Cortex of kidney (tissue), 1 donor: Measurements from ENCODE around the gene ATG10.
"Not testable (repeated sequence)": the region's sequence is repeated elsewhere in the genome, so short reads cannot be mapped to it uniquely, and the experiment has no call there.

ENCODE experiments used
- DNase-seq: peaks from one replicate; lab custom pipeline; 2025; lab: John Stamatoyannopoulos, UW

ATG10 gene

DNA sequence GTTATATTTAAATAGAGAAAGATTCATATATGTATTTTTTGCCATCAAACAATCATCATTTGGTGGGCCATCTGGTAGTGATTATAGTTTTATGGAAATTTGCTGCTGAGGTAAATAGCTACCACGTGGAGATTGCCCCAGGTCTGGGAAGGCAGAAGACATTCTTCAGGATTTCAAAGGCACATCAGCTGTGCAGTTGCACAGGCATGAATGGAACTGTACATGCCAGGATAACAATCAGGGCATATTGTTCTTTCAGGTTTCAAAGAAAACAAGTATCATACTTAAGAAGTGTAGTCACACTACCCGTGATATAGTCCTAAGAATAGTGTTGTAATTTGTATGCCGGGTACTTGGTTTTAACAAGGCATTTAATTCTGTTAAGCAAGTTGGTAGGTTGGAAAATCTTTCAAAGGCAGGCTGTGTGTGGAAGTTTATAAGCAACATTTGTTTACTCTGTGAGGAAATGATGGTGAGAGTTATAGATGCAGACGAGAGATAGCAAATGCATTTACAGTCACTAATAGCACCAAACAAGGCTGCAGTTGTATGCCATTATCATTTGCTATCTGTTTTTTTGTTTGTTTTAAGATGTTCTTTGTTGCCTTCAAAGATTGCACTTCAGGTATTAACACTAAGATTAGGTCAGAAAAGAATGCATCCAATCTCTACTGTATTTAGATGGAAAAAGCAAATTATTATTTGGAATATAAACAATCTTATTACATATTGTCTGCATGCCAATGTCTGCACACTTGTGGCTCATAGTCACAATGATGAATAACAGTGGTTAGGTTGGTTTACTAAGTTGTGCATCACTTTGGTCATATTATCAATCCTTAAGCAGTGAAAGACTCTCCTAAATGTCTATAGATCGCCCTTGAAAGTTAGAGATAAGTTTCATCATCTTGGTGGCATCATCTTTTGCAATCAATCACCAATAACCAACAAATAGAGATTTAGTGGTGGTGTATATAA lies 251.1 kb downstream of the ATG10 start:
- DNase-seq, result no peak

- no peak for DNase-seq
Measured at GRCh38 chr5:82225525-82226172, 253.8 kb downstream of the ATG10 start.

GRCh38 chr5:82234885-82235284 lies 263.1 kb downstream of the ATG10 start:
- no peak for DNase-seq

GRCh38 chr5:82244151-82244550 lies 272.3 kb downstream of the ATG10 start:
- DNase-seq, result no peak

DNA sequence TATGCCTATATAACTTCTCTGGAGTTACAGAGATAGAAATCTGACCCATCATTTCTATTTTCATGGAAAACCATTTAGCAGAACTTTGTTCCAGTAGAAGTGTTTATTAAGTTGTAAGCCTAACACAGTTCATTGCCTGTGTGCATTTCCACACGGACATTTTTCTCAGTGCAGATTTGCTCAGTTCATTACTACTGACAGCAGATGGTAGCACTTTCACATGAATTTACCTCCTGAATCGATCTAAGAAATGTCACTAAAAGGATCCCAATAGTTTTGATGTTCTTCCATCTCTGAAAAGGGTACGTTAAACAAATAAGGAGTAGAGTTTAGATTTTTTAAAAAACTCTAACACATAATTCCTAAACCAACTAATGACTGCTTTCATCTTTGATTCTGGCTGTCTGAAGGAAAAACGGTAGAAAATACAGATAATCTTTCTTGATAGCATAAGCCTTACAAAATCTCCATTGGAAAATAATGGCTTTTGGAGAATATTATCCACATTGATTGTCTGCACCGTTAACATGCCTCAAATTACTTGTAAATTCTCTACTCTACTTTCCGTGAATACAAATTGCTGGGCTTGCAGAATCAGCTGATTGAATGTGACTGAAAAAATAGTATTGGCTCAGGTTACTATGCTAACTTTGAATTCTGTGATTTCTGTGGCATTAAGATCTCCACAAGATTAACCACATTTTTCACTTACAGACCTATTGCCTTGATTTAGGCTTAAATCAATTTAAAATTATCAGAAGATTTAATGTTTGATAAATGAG lies 273.2 kb downstream of the ATG10 start:
- DNase-seq, result no peak

DNA sequence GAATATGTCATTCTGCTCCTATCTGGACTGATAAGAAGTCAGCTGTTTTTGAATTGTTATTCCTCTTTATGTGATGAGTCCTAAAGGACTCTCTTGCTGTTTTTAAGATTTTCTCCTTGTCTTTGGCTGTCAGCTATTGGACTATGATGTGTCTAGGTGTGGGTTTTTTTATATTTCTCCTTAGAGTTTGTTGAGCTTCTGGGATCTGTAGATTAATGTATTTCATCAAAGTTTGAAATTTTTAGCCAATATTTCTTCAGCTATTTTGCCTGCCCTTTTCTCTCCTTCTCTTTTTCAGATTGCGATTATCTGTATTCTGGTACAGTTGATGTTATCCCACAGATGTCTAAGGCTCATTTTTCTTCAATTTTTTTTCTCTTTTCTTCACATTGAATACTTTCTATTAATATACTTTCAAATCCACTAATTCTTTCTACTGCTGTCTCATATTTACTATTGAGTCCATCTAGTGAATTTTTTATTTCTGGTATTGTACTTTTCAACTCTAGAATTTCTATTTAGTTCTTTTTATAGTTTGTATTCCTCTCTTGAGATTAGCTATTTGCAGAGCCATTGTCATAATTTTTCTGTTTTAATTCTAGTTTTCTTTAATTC lies 275.2 kb downstream of the ATG10 start:
- DNase-seq, result no peak

- no peak for DNase-seq
Measured at GRCh38 chr5:82252744-82253143, 280.9 kb downstream of the ATG10 start.

GRCh38 chr5:82255844-82256243 lies 284.0 kb downstream of the ATG10 start:
- DNase-seq, result no peak

DNA sequence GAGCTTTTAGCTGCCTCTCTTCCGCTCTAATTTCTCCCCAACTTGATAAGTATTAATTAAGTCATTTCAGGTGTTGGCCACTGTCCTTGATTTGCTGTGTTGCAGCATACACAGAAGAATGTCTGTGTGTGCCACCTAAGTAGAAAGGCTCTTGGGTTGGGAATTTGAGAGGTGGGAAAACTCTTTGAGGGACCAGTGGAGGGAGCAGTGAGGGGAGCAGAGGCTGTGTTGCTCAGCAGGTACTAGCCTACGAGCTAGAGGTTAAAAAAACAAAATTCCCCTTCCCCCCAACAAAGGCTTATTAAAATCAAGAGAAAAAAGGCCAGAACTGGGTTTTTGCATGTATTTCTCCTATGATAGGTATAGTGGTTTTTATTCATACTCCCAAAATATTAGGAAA lies 285.4 kb downstream of the ATG10 start:
- DNase-seq, result no peak

GRCh38 chr5:82257729-82258128 lies 285.9 kb downstream of the ATG10 start:
- no peak for DNase-seq

- DNase-seq, result no peak
Measured at GRCh38 chr5:82259172-82259800, 287.5 kb downstream of the ATG10 start.

GRCh38 chr5:82265047-82265446 lies 293.2 kb downstream of the ATG10 start:
- no peak for DNase-seq

DNA sequence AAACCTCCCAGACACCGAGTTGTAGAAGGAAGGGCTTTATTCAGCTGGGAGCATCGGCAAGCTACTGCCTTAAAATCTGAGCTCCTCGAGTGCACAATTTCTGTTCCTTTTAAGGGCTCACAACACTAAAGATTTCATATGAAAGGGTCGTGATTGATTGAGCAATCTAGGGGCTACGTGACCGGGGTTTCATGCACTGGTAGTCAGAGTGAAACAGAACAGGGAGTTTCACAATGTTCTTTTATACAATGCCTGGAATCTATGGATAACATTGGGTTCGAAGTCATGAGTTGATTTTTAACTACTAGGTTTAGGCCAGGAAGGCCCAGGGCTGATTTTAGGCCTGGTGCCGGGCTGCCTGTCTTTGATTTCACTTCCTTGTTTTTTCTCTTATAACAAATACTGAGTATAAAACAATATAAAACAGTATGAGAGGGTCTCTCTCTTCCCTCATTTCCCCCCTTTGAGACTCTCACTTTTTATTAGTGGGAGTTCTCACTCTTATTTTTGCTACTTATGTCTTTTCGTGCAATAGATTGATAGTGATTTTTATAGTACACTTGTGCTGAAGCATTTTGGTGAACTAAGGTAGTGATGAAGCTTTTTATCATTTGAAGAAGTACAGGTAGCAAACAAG lies 295.6 kb downstream of the ATG10 start:
- DNase-seq, result not testable (repeated sequence)

DNA sequence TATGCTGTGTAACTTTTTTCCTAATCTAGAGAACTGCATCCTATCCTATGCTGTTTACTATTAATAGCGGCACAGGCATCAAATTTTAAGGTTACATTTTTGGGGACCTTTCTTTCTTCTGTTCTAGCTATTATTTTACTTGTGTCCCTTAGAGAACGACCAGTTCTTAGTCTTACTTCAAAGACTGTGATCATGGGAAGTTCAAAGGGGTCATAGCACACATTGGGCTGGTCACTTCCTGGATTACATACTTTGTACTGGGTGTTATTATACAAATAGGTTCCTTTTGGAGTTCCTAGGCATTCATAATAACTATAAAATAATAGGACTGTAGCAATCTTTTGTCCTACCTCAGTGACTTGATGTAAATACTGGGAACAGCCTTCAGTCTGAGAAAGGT lies 297.5 kb downstream of the ATG10 start:
- DNase-seq, result not testable (repeated sequence)

DNA sequence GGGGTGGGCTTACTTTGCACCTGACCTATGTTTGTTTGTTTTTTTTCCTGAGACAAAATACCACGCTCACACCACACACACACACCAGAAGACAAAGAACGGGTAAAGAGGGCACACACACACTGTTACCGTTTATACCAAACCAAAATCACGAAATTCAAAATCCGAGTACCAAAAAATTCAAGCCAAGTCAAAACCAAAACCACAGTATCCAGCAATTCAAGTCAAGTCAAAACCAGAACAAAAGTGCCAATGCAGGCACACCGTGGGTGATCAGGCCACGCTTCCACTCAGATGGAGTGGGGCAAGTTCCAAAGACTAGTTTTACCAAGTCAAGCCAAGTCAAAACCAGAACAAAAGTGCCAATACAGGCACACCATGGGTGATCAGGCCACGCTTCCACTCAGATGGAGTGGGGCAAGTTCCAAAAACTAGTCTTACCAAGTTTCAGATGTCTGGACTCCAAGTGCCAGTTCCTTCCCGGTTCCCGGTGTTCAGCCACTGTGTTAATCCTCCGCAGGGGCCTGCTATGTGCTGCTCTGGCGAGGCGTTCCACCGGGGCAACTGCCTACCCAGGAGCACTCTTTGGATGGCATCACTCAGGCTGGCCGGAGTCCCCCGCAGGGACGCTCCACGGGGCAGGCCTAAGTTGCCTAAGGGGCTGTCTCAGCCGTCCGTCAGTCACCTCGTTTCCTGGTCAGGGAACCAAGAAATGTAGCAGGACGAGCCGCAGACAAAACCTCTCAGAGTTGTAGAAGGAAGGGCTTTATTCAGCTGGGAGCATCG lies 300.9 kb downstream of the ATG10 start:
- DNase-seq, result not testable (repeated sequence)

DNA sequence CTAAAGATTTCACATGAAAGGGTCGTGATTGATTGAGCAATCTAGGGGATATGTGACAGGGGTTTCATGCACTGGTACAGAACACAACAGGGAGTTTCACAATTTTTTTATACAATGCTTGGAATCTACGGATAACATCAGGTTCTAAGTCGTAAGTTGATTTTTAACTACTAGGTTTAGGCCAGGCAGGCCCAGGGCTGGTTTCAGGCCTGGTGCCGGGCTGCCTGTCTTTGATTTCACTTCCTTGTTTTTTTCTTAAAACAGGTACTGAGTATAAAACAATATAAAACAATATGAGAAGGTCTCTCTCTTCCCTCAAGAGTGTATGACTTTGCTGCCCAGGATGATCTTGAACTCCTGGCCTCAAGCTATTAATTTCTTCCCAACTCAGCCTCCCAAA lies 301.6 kb downstream of the ATG10 start:
- DNase-seq, result not testable (repeated sequence)

DNA sequence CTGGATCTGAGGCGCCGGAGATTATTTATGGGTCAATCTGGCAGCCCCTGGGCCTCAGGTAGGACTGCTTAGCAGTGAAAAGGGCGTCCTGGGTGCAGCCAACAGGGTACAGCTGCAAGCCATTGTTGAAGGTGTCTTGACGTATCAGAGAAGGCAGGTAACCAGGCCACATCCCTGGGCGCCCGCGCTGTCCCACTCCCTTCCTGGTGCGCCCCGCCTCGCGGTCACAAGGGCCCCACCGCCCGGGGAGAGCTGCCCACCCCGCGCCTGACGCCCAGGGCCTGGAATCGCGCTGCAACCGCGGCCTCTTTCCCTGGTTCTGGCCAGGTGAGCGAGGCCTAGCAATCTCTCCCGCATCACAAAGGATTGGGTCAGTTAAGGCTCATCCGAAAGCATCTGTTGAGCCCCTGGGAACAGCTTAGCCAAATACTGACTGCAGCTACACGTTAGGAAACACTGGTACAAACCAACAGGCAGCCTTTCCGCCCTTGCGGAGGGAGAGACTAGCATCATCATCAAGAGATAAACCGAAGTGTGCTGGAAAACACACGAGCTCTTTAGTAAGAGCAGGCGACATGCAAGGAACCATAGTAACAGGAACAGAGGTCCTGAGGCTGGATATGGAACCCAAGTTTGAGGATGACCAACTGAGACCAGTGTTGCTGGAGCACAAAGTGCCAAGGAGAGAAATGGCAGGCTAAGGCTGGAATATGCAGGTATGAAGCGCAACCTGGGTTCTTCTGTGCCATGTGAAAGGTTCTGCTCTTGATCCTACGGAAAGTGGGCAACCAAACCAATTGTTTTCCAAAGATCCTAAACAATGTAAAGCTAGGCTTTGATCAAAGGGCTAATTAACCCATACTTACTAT lies 302.8 kb downstream of the ATG10 start:
- no peak for DNase-seq

DNA sequence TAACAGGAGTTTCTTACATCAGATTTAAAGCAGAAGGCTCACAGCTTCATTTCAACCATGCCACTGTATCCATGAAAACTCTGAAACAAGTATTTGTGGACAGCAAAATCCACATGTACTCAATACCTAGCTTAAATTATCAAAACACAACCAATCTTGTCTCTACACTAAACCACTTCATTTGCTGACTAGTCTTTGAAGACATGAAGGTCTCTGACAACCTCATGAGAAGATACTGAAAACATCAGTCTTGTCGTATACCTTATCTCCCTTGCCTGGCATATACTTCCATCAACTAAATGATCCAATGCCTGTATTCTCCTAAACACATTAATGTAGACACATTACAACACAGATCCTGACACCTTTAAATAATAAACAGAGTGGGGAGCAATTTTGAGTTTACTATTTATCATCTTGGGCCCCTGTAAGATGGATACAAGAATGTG lies 303.4 kb downstream of the ATG10 start:
- no peak for DNase-seq
